Skeletal muscle satellite cell (primary cell): ENCODE results near the gene TBC1D1.

ENCODE experiments used
- H3K27me3 ChIP-seq: 2 replicates; pipeline ENCODE4 v1.7.0; 2013; ENCODE audit warnings: low read length; ENCODE audit not compliant: control insufficient read depth, insufficient read depth
- H3K36me3 ChIP-seq: 2 replicates; pipeline ENCODE4 v1.7.0; 2013; ENCODE audit warnings: mild to moderate bottlenecking, control low read depth, low read length; ENCODE audit not compliant: insufficient read depth
- H3K4me1 ChIP-seq: 2 replicates; pipeline ENCODE4 v1.7.0; 2013; ENCODE audit warnings: low read length; ENCODE audit not compliant: control insufficient read depth, insufficient read depth
- H3K4me2 ChIP-seq: 2 replicates; pipeline ENCODE4 v1.7.0; 2013; ENCODE audit warnings: mild to moderate bottlenecking, low read length
- H3K4me3 ChIP-seq: 2 replicates; pipeline ENCODE4 v1.7.0; 2013; ENCODE audit warnings: low read length
- H3K9ac ChIP-seq: 2 replicates; pipeline ENCODE4 v1.7.0; 2013; ENCODE audit warnings: mild to moderate bottlenecking, low read depth, low read length, moderate library complexity
- H3K9me3 ChIP-seq: replicated peaks from 2 replicates; pipeline ENCODE4 v1.7.0; 2013; ENCODE audit warnings: mild to moderate bottlenecking, control low read depth, low read length

The TBC1D1 gene

GRCh38 chr4:38119668-38120385 lies 228.9 kb downstream of the TBC1D1 start:
- Histone ChIP-seq H3K36me3 (peaks cover 14% of the 10 kb centered on the region), H3K27me3 (no peaks in the 10 kb centered on the region), H3K9me3 (no peaks in the 10 kb centered on the region), H3K4me1 (peaks cover 22% of the 10 kb centered on the region), H3K4me3 (no peak overlapping the region), H3K9ac (peak overlapping the region; percentile 58), H3K4me2 (peak overlapping the region; percentile 73)

GRCh38 chr4:38120772-38121171 lies 229.9 kb downstream of the TBC1D1 start:
- H3K27me3 ChIP-seq, result no peaks in the 10 kb centered on the region
- no peaks in the 10 kb centered on the region for H3K9me3 ChIP-seq
- H3K4me2 ChIP-seq, result peak overlapping the region; percentile 73
- H3K9ac ChIP-seq, result peak overlapping the region; percentile 58
- peaks cover 25% of the 10 kb centered on the region for H3K4me1 ChIP-seq
- no peak overlapping the region for H3K4me3 ChIP-seq
- H3K36me3 ChIP-seq, result peaks cover 24% of the 10 kb centered on the region

- Histone ChIP-seq H3K9ac (no peak overlapping the region), H3K4me2 (no peak overlapping the region), H3K9me3 (no peaks in the 10 kb centered on the region), H3K27me3 (no peaks in the 10 kb centered on the region), H3K36me3 (peaks cover 18% of the 10 kb centered on the region), H3K4me1 (peaks cover 26% of the 10 kb centered on the region), H3K4me3 (no peak overlapping the region)
Measured at GRCh38 chr4:38122060-38122459, 231.2 kb downstream of the TBC1D1 start.

- Histone ChIP-seq H3K36me3 (peaks cover 23% of the 10 kb centered on the region), H3K27me3 (no peaks in the 10 kb centered on the region), H3K9ac (no peak overlapping the region), H3K4me2 (no peak overlapping the region), H3K4me1 (peaks cover 28% of the 10 kb centered on the region), H3K9me3 (no peaks in the 10 kb centered on the region), H3K4me3 (no peak overlapping the region)
Measured at GRCh38 chr4:38123555-38123954, 232.7 kb downstream of the TBC1D1 start.

GRCh38 chr4:38124961-38125360 lies 234.1 kb downstream of the TBC1D1 start:
- Histone ChIP-seq H3K4me1 (peaks cover 27% of the 10 kb centered on the region), H3K9me3 (no peaks in the 10 kb centered on the region), H3K4me3 (no peak overlapping the region), H3K36me3 (peaks cover 23% of the 10 kb centered on the region), H3K27me3 (no peaks in the 10 kb centered on the region), H3K9ac (no peak overlapping the region), H3K4me2 (no peak overlapping the region)

GRCh38 chr4:38125816-38126215 lies 234.9 kb downstream of the TBC1D1 start:
- Histone ChIP-seq H3K4me1 (peaks cover 20% of the 10 kb centered on the region), H3K27me3 (no peaks in the 10 kb centered on the region), H3K9me3 (no peaks in the 10 kb centered on the region), H3K4me3 (no peak overlapping the region), H3K36me3 (peaks cover 23% of the 10 kb centered on the region), H3K9ac (no peak overlapping the region), H3K4me2 (no peak overlapping the region)

- peaks cover 38% of the 10 kb centered on the region for H3K4me1 ChIP-seq
Measured at GRCh38 chr4:38128478-38129459, 237.9 kb downstream of the TBC1D1 start.

GRCh38 chr4:38129460-38130227 lies 238.8 kb downstream of the TBC1D1 start:
- no peaks in the 10 kb centered on the region for H3K9me3 ChIP-seq
- H3K9ac ChIP-seq, result peak overlapping the region; percentile 27
- H3K4me2 ChIP-seq, result no peak overlapping the region
- H3K4me1 ChIP-seq, result peaks cover 38% of the 10 kb centered on the region
- no peaks in the 10 kb centered on the region for H3K27me3 ChIP-seq
- H3K36me3 ChIP-seq, result peaks cover 30% of the 10 kb centered on the region
- H3K4me3 ChIP-seq, result no peak overlapping the region

More at GRCh38 chr4:38128478-38129459, 237.9 kb downstream of the TBC1D1 start:
- H3K9ac ChIP-seq, result peak overlapping the region; percentile 31
- no peak overlapping the region for H3K4me2 ChIP-seq
- peaks cover 25% of the 10 kb centered on the region for H3K36me3 ChIP-seq
- H3K9me3 ChIP-seq, result no peaks in the 10 kb centered on the region
- H3K4me3 ChIP-seq, result no peak overlapping the region
- H3K27me3 ChIP-seq, result no peaks in the 10 kb centered on the region

- H3K4me2 ChIP-seq, result no peak overlapping the region
- peak overlapping the region; percentile 83 for H3K9ac ChIP-seq
- H3K4me3 ChIP-seq, result no peak overlapping the region
- peaks cover 35% of the 10 kb centered on the region for H3K4me1 ChIP-seq
- peaks cover 27% of the 10 kb centered on the region for H3K36me3 ChIP-seq
- no peaks in the 10 kb centered on the region for H3K9me3 ChIP-seq
- no peaks in the 10 kb centered on the region for H3K27me3 ChIP-seq
Measured at GRCh38 chr4:38130884-38131283, 240.0 kb downstream of the TBC1D1 start.

GRCh38 chr4:38131371-38132091 lies 240.6 kb downstream of the TBC1D1 start:
- H3K4me2 ChIP-seq, result peak overlapping the region; percentile 35
- H3K36me3 ChIP-seq, result peaks cover 27% of the 10 kb centered on the region
- no peak overlapping the region for H3K4me3 ChIP-seq
- H3K27me3 ChIP-seq, result no peaks in the 10 kb centered on the region
- peaks cover 35% of the 10 kb centered on the region for H3K4me1 ChIP-seq
- H3K9ac ChIP-seq, result peak overlapping the region; percentile 83
- H3K9me3 ChIP-seq, result no peaks in the 10 kb centered on the region
